NB4 (cell line): ENCODE data around the gene RNF220.

Experiments
- CTCF ChIP-seq: IDR thresholded peaks from one replicate; pipeline ENCODE4 v1.5.1; 2012; ENCODE audit warnings: low read depth, low read length
- POLR2A ChIP-seq: IDR thresholded peaks from 2 replicates; pipeline ENCODE4 v1.6.1; 2011; ENCODE audit warnings: mild to moderate bottlenecking; ENCODE audit not compliant: insufficient read length; ENCODE audit errors: extremely low read depth

DNA sequence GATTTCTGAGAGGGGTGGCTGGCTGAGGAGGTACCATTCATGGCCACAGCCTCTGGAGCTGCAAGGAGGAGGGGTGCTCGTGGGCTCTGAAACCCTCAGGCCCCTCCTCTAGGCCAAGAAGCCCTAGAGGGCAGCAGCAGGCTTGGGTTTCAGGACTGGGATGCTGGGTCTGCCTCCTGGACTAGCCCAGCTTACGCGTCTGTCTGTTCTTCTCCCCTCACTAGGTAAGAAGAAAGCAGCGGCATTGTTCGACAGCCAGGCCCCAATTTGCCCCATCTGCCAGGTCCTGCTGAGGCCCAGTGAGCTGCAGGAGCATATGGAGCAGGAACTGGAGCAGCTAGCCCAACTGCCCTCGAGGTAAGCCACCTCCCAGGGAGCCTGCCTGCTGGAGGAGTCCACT, 208.9 kb downstream of the RNF220 start:
- no peak for TF ChIP-seq CTCF
- no peak for TF ChIP-seq POLR2A
